Lower leg skin (tissue), 3 donors: Measurements from ENCODE around the gene TTC34.
"Not testable (repeated sequence)": the region's sequence is repeated elsewhere in the genome, so short reads cannot be mapped to it uniquely, and the experiment has no call there.

ENCODE experiments used
- CTCF ChIP-seq, 3 donors: fragments of 450-650 bp; IDR thresholded peaks; one replicate each; pipeline ENCODE4 v1.5.1; 2016; ENCODE audit warnings: antibody characterized with exemption in 3 of 3, mild to moderate bottlenecking in 3 of 3, moderate library complexity in 2 of 3
- POLR2A ChIP-seq, 2 donors: fragments of 450-650 bp; IDR thresholded peaks; one replicate each; pipeline ENCODE4 v1.6.1; 2016 to 2017; ENCODE audit warnings: antibody characterized with exemption in 2 of 2, mild to moderate bottlenecking in 1 of 2, moderate library complexity in 1 of 2

GRCh38 chr1:2684000-2684399 lies 117.5 kb downstream of the TTC34 start:
- TF ChIP-seq POLR2A, CTCF (IDR thresholded peaks at IDR 0.05): not testable (repeated sequence)
